ENCODE measurements around the gene ALG3.
A peak's percentile ranks its signal among the peaks of the same experiment; 100 is the strongest.
"Not testable (repeated sequence)": the region's sequence is repeated elsewhere in the genome, so short reads cannot be mapped to it uniquely, and the experiment has no call there.

Gene ALG3

GRCh38 chr3:184248454-184249411 lies at the start of gene ALG3:
Gene ALG3, minus strand, starts transcription at chr3:184248962. Its CDS starts 22 bp downstream, at chr3:184248940.
- peak; percentile 87 for DNase-seq (ENCODE audit: low spot score)

- DNase-seq (ENCODE audit: low spot score), result no peak
These were observed 47.9 kb upstream of the ALG3 start for GRCh38 chr3:184296616-184297015.

- DNase-seq (ENCODE audit: low spot score), result no peak
These were observed 47.0 kb upstream of the ALG3 start for GRCh38 chr3:184295771-184296170.

- DNase-seq (ENCODE audit: low spot score), result no peak
These were observed 43.1 kb upstream of the ALG3 start for GRCh38 chr3:184291738-184292445.

- DNase-seq (ENCODE audit: low spot score), result no peak
These were observed 42.4 kb upstream of the ALG3 start for GRCh38 chr3:184291044-184291737.

GRCh38 chr3:184290331-184290730 lies 41.6 kb upstream of the ALG3 start:
- DNase-seq (ENCODE audit: low spot score), result no peak

GRCh38 chr3:184289426-184289938 lies 40.7 kb upstream of the ALG3 start:
- DNase-seq (ENCODE audit: low spot score), result peak; percentile 70

- DNase-seq (ENCODE audit: low spot score), result peak; percentile 70
These were observed 35.9 kb upstream of the ALG3 start for GRCh38 chr3:184284696-184285095.

- no peak for DNase-seq (ENCODE audit: low spot score)
These were observed 34.9 kb upstream of the ALG3 start for GRCh38 chr3:184283681-184284080.

GRCh38 chr3:184282941-184283340 lies 34.2 kb upstream of the ALG3 start:
- no peak for DNase-seq (ENCODE audit: low spot score)

- DNase-seq (ENCODE audit: low spot score), result no peak
These were observed 28.6 kb upstream of the ALG3 start for GRCh38 chr3:184277366-184277765.

GRCh38 chr3:184275961-184276910 lies 27.5 kb upstream of the ALG3 start, which contains the start of gene ECE2:
Gene ECE2, plus strand, starts transcription at chr3:184276022. Its CDS starts 132 bp downstream, at chr3:184276154.
- DNase-seq (ENCODE audit: low spot score), result no peak

- DNase-seq (ENCODE audit: low spot score), result no peak
These were observed 26.6 kb upstream of the ALG3 start for GRCh38 chr3:184275381-184275701.

GRCh38 chr3:184272269-184272668 lies 23.5 kb upstream of the ALG3 start:
- no peak for DNase-seq (ENCODE audit: low spot score)

- DNase-seq (ENCODE audit: low spot score), result not testable (repeated sequence)
These were observed 18.5 kb upstream of the ALG3 start for GRCh38 chr3:184267249-184267648.

GRCh38 chr3:184262764-184263179 lies 14.0 kb upstream of the ALG3 start:
- no peak for DNase-seq (ENCODE audit: low spot score)

GRCh38 chr3:184261854-184262763 lies 13.3 kb upstream of the ALG3 start:
- DNase-seq (ENCODE audit: low spot score), result peak; percentile 83

GRCh38 chr3:184261270-184261853 lies 12.6 kb upstream of the ALG3 start, which contains the start of gene CAMK2N2:
Gene CAMK2N2, minus strand, starts transcription at chr3:184261553. Its CDS starts 268 bp downstream, at chr3:184261285.
- peak; percentile 86 for DNase-seq (ENCODE audit: low spot score)

GRCh38 chr3:184260724-184261269 lies 12.0 kb upstream of the ALG3 start:
- DNase-seq (ENCODE audit: low spot score), result peak; percentile 37
